Measurements from ENCODE around the gene SCARB2.
"Not testable (repeated sequence)": the region's sequence is repeated elsewhere in the genome, so short reads cannot be mapped to it uniquely, and the experiment has no call there.

DNA sequence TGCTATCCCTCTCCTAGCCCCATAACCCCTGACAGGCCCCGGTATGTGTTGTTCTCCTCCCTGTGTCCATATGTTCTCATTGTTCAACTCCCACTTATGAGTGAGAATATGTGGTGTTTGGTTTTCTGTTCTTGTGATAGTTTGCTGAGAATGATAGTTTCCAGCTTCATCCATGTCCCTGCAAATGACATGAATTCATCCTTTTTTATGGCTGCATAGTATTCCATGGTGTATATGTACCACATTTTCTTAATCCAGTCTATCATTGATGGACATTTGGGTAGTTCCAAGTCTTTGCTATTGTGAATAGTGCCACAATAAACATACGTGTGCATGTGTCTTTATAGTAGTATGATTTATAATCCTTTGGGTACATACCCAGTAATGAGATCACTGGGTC, 30.3 kb upstream of the SCARB2 start:
- not testable (repeated sequence) for TF ChIP-seq EZH2 (IDR thresholded peaks at IDR 0.05; ENCODE audit: low read length)
- TF ChIP-seq, protein P1, sequence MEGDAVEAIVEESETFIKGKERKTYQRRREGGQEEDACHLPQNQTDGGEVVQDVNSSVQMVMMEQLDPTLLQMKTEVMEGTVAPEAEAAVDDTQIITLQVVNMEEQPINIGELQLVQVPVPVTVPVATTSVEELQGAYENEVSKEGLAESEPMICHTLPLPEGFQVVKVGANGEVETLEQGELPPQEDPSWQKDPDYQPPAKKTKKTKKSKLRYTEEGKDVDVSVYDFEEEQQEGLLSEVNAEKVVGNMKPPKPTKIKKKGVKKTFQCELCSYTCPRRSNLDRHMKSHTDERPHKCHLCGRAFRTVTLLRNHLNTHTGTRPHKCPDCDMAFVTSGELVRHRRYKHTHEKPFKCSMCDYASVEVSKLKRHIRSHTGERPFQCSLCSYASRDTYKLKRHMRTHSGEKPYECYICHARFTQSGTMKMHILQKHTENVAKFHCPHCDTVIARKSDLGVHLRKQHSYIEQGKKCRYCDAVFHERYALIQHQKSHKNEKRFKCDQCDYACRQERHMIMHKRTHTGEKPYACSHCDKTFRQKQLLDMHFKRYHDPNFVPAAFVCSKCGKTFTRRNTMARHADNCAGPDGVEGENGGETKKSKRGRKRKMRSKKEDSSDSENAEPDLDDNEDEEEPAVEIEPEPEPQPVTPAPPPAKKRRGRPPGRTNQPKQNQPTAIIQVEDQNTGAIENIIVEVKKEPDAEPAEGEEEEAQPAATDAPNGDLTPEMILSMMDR (optimal IDR thresholded peaks at IDR 0.05 in 1 of 3, IDR thresholded peaks at IDR 0.05 in 1 of 3, conservative IDR thresholded peaks at IDR 0.05 in 1 of 3; ENCODE audit: extremely low read depth in 1 of 3, insufficient read depth in 2 of 3, low read length in 3 of 3), result not testable (repeated sequence)

Data from keratinocyte (primary cell).